ENCODE data around the gene ZNF619. TPM values are rescaled to one million over a fixed set of nuclear protein-coding genes. Genes with fewer than 3 reads are reported as not detected.
A peak's percentile ranks its signal among the peaks of the same experiment; 100 is the strongest.

Gene ZNF619
- total and polyA plus RNA-seq, 2 donors from 2014 or later: 1.4 to 9.0 TPM

GRCh38 chr3:40511031-40511718, 34.3 kb downstream of the ZNF619 start:
- H3K36me3 ChIP-seq (ENCODE audit: control insufficient read depth in 2 of 3, insufficient read depth in 3 of 3, low read length in 3 of 3): peaks cover 0 to 3% (median 0%) of the 10 kb centered on the region in 3 donors
- no peaks in the 10 kb centered on the region for H3K27me3 ChIP-seq (ENCODE audit: control insufficient read depth, insufficient read depth, low read length)
- H3K27ac ChIP-seq (ENCODE audit: low read depth in 2 of 2, low read length in 2 of 2): no peak overlapping the region
- no peak overlapping the region for H3K4me3 ChIP-seq (ENCODE audit: low read length in 3 of 3)
- no peak for TF ChIP-seq CTCF (IDR thresholded peaks at IDR 0.05; ENCODE audit: borderline replicate concordance, extremely low read depth, insufficient read depth)
- DNase-seq (no peak), FAIRE-seq (no peak)
- no peaks in the 10 kb centered on the region for H3K4me1 ChIP-seq (ENCODE audit: control insufficient read depth in 2 of 3, insufficient read depth in 2 of 3, low read depth in 1 of 3, low read length in 3 of 3)
- H3K9ac ChIP-seq (ENCODE audit: low read length in 3 of 3): no peak overlapping the region
- intact Hi-C loops (cut with DNase I): no loop called here
- no peaks in the 10 kb centered on the region for H3K9me3 ChIP-seq (ENCODE audit: control insufficient read depth in 2 of 3, insufficient read depth in 1 of 3, low read length in 3 of 3)

- intact Hi-C loops (cut with DNase I): no loop called here
- Histone ChIP-seq H3K9ac (ENCODE audit: low read length in 3 of 3) (no peak overlapping the region), H3K9me3 (ENCODE audit: control insufficient read depth in 2 of 3, insufficient read depth in 1 of 3, low read length in 3 of 3) (no peaks in the 10 kb centered on the region), H3K4me3 (ENCODE audit: low read length in 3 of 3) (no peak overlapping the region), H3K36me3 (ENCODE audit: control insufficient read depth in 2 of 3, insufficient read depth in 3 of 3, low read length in 3 of 3) (peaks cover 0 to 8% (median 5%) of the 10 kb centered on the region in 3 donors), H3K4me1 (ENCODE audit: control insufficient read depth in 2 of 3, insufficient read depth in 2 of 3, low read depth in 1 of 3, low read length in 3 of 3) (no peaks in the 10 kb centered on the region), H3K27ac (ENCODE audit: low read depth in 2 of 2, low read length in 2 of 2) (no peak overlapping the region), H3K27me3 (ENCODE audit: control insufficient read depth, insufficient read depth, low read length) (no peaks in the 10 kb centered on the region)
- FAIRE-seq: no peak
- peak in 1 of 5 donors; percentile 12 for DNase-seq
- TF ChIP-seq CTCF (IDR thresholded peaks at IDR 0.05; ENCODE audit: borderline replicate concordance, extremely low read depth, insufficient read depth): no peak
Observed at GRCh38 chr3:40516201-40516600, 39.3 kb downstream of the ZNF619 start.

GRCh38 chr3:40518067-40518466, 41.1 kb downstream of the ZNF619 start:
- Histone ChIP-seq H3K9ac (ENCODE audit: low read length in 3 of 3) (no peak overlapping the region), H3K9me3 (ENCODE audit: control insufficient read depth in 2 of 3, insufficient read depth in 1 of 3, low read length in 3 of 3) (no peaks in the 10 kb centered on the region), H3K27me3 (ENCODE audit: control insufficient read depth, insufficient read depth, low read length) (no peaks in the 10 kb centered on the region), H3K4me3 (ENCODE audit: low read length in 3 of 3) (no peak overlapping the region), H3K36me3 (ENCODE audit: control insufficient read depth in 2 of 3, insufficient read depth in 3 of 3, low read length in 3 of 3) (peaks cover 0 to 8% (median 5%) of the 10 kb centered on the region in 3 donors), H3K4me1 (ENCODE audit: control insufficient read depth in 2 of 3, insufficient read depth in 2 of 3, low read depth in 1 of 3, low read length in 3 of 3) (no peaks in the 10 kb centered on the region), H3K27ac (ENCODE audit: low read depth in 2 of 2, low read length in 2 of 2) (no peak overlapping the region)
- no peak for TF ChIP-seq CTCF (IDR thresholded peaks at IDR 0.05; ENCODE audit: borderline replicate concordance, extremely low read depth, insufficient read depth)
- no peak for DNase-seq
- no peak for FAIRE-seq
- intact Hi-C loops (cut with DNase I): no loop called here

All from kidney (tissue), 14 donors.